HCT116 (cell line): ENCODE data around the gene MAPK1.

Experiments
- EZH2 ChIP-seq: fragments of 200-600 bp; sonication (generic); IDR thresholded peaks from 2 replicates; pipeline ENCODE4 v1.6.1; 2017; ENCODE audit warnings: antibody characterized with exemption, mixed run types
- EZH2phosphoT487 ChIP-seq: fragments of 200-600 bp; IDR thresholded peaks from 2 replicates; pipeline ENCODE4 v1.6.1; 2018; ENCODE audit warnings: antibody characterized with exemption, borderline replicate concordance
- FOSL1 ChIP-seq: IDR thresholded peaks from 2 replicates; pipeline ENCODE4 v1.6.1; 2012; ENCODE audit warnings: low read depth
- POLR2A ChIP-seq: IDR thresholded peaks from 2 replicates; pipeline ENCODE4 v1.7.0; 2011; ENCODE audit warnings: borderline replicate concordance; ENCODE audit not compliant: insufficient read depth, insufficient read length; ENCODE audit errors: extremely low read depth
- POLR2AphosphoS5 ChIP-seq: IDR thresholded peaks from 2 replicates; pipeline ENCODE4 v1.6.1; 2011; ENCODE audit warnings: mild to moderate bottlenecking, low read depth, low read length, moderate library complexity
- TCF7L2 ChIP-seq: IDR thresholded peaks from 2 replicates; pipeline ENCODE4 v1.7.0; 2011; ENCODE audit warnings: borderline replicate concordance, inconsistent platforms; ENCODE audit not compliant: insufficient read depth, insufficient read length; ENCODE audit errors: extremely low read depth
- YY1 ChIP-seq: IDR thresholded peaks from 2 replicates; pipeline ENCODE4 v1.6.1; 2011; ENCODE audit warnings: low read length, low read depth, moderate library complexity, mild to moderate bottlenecking; ENCODE audit not compliant: insufficient replicate concordance; ENCODE audit errors: extremely low read depth
- ZNF274 ChIP-seq: fragments of 200-500 bp; sonication (Bioruptor generic); IDR thresholded peaks from 2 replicates; pipeline ENCODE4 v1.6.1; 2014; ENCODE audit warnings: mild to moderate bottlenecking, low read depth, low read length, inconsistent platforms
- TF ChIP-seq, protein P1 (sequence below), 3 experiments: fragments of 200-600 bp in 1 of 3; sonication (generic) in 1 of 3; IDR thresholded peaks in 2 of 3; conservative IDR thresholded peaks in 1 of 3; 2 replicates each; pipeline ENCODE4 v1.5.1; 2012 to 2017; ENCODE audit warnings: low read depth in 2 of 3, low read length in 2 of 3, antibody characterized with exemption in 1 of 3, borderline replicate concordance in 1 of 3, control low read depth in 1 of 3, mild to moderate bottlenecking in 1 of 3, mixed read lengths in 1 of 3, mixed run types in 1 of 3, moderate library complexity in 1 of 3; ENCODE audit not compliant: insufficient read depth in 1 of 3

DNA sequence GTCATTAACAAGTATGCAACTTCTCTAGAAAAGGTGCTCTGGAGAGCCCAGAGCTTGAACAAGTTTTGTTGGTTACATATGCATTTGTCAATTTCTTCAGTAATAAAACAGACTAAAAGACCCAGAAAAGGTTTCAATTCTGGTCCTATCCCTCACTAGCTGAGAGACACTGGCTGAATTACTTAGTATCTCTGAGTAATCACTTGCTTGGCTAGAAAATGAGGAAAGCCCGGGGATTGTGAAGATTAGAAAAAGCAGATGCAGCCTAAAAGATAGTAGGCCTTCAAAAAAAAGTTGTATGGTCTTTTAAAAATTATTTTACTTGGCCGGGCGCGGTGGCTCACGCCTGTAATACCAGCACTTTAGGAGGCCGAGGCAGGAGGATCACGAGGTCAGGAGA, 41.2 kb downstream of the MAPK1 start:
- TF ChIP-seq ZNF274, result no peak
- no peak for TF ChIP-seq YY1
- TF ChIP-seq, protein P1, sequence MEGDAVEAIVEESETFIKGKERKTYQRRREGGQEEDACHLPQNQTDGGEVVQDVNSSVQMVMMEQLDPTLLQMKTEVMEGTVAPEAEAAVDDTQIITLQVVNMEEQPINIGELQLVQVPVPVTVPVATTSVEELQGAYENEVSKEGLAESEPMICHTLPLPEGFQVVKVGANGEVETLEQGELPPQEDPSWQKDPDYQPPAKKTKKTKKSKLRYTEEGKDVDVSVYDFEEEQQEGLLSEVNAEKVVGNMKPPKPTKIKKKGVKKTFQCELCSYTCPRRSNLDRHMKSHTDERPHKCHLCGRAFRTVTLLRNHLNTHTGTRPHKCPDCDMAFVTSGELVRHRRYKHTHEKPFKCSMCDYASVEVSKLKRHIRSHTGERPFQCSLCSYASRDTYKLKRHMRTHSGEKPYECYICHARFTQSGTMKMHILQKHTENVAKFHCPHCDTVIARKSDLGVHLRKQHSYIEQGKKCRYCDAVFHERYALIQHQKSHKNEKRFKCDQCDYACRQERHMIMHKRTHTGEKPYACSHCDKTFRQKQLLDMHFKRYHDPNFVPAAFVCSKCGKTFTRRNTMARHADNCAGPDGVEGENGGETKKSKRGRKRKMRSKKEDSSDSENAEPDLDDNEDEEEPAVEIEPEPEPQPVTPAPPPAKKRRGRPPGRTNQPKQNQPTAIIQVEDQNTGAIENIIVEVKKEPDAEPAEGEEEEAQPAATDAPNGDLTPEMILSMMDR (IDR thresholded peaks at IDR 0.05 in 2 of 3, conservative IDR thresholded peaks at IDR 0.05 in 1 of 3; ENCODE audit: borderline replicate concordance in 1 of 3, insufficient read depth in 1 of 3, low read depth in 2 of 3, low read length in 2 of 3), result no peak
- TF ChIP-seq POLR2A, result no peak
- TF ChIP-seq EZH2phosphoT487, result no peak
- TF ChIP-seq EZH2, result no peak
- TF ChIP-seq FOSL1, result no peak
- TF ChIP-seq POLR2AphosphoS5, result no peak
- no peak for TF ChIP-seq TCF7L2
